H1 (cell line): ENCODE results near the gene SNTG2.

Experiments used
- ATF3 ChIP-seq: IDR thresholded peaks from 2 replicates; pipeline ENCODE4 v1.6.1; 2011; ENCODE audit warnings: low read depth, mild to moderate bottlenecking, low read length; ENCODE audit not compliant: insufficient read depth
- CREB1 ChIP-seq: IDR thresholded peaks from 2 replicates; pipeline ENCODE4 v1.6.1; 2012; ENCODE audit warnings: inconsistent platforms
- EZH2 ChIP-seq: fragments of 200-600 bp; sonication (generic); IDR thresholded peaks from 2 replicates; pipeline ENCODE4 v1.7.1; 2012; ENCODE audit warnings: low read depth, mild to moderate bottlenecking, moderate library complexity, low read length, inconsistent platforms; ENCODE audit not compliant: severe bottlenecking
- GABPA ChIP-seq: IDR thresholded peaks from 2 replicates; pipeline ENCODE4 v1.6.1; 2011; ENCODE audit warnings: mild to moderate bottlenecking, low read length, moderate library complexity, borderline replicate concordance; ENCODE audit not compliant: insufficient read depth
- HDAC6 ChIP-seq: IDR thresholded peaks from one replicate; pipeline ENCODE4 v1.7.1; 2012; ENCODE audit warnings: low read depth, mild to moderate bottlenecking, inconsistent platforms, low read length, moderate library complexity
- JUN ChIP-seq: IDR thresholded peaks from 2 replicates; pipeline ENCODE4 v1.6.1; 2011; ENCODE audit warnings: low read depth, mild to moderate bottlenecking, improper control_type of control experiment, low read length
- POLR2AphosphoS5 ChIP-seq: IDR thresholded peaks from 2 replicates; pipeline ENCODE4 v1.6.1; 2011; ENCODE audit warnings: low read depth, low read length
- SIRT6 ChIP-seq: IDR thresholded peaks from one replicate; pipeline ENCODE4 v1.7.1; 2012; ENCODE audit warnings: low read length, inconsistent platforms
- TBP ChIP-seq: IDR thresholded peaks from 2 replicates; pipeline ENCODE4 v1.6.1; 2011; ENCODE audit warnings: low read depth, low read length, improper control_type of control experiment
- TF ChIP-seq, protein P1 (sequence below), 3 experiments: IDR thresholded peaks; 1 replicate in 2 of 3; 2 replicates in 1 of 3; pipeline versions ENCODE4 v1.5.1 to v1.6.1; 2011; ENCODE audit warnings: low read length in 3 of 3, mild to moderate bottlenecking in 3 of 3, inconsistent platforms in 2 of 3, low read depth in 1 of 3, moderate library complexity in 1 of 3; ENCODE audit not compliant: insufficient read depth in 1 of 3; ENCODE audit errors: control extremely low read depth in 1 of 3

- TF ChIP-seq POLR2AphosphoS5 (no peak), SIRT6 (no peak), ATF3 (no peak), GABPA (no peak), EZH2 (no peak), HDAC6 (no peak), TBP (no peak), JUN (no peak), CREB1 (no peak)
- TF ChIP-seq, protein P1, sequence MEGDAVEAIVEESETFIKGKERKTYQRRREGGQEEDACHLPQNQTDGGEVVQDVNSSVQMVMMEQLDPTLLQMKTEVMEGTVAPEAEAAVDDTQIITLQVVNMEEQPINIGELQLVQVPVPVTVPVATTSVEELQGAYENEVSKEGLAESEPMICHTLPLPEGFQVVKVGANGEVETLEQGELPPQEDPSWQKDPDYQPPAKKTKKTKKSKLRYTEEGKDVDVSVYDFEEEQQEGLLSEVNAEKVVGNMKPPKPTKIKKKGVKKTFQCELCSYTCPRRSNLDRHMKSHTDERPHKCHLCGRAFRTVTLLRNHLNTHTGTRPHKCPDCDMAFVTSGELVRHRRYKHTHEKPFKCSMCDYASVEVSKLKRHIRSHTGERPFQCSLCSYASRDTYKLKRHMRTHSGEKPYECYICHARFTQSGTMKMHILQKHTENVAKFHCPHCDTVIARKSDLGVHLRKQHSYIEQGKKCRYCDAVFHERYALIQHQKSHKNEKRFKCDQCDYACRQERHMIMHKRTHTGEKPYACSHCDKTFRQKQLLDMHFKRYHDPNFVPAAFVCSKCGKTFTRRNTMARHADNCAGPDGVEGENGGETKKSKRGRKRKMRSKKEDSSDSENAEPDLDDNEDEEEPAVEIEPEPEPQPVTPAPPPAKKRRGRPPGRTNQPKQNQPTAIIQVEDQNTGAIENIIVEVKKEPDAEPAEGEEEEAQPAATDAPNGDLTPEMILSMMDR (IDR thresholded peaks at IDR 0.05; ENCODE audit: control extremely low read depth in 1 of 3, insufficient read depth in 1 of 3, low read depth in 1 of 3, low read length in 3 of 3): no peak
Observed at GRCh38 chr2:951224-952006, 766 bp downstream of the SNTG2 start.
